Fibroblast of gingiva (primary cell): Measurements from ENCODE around the gene UBE3A.

ENCODE experiments used
- DNase-seq: peaks from one replicate; pipeline ENCODE4 v3.0.0-alpha.2; 2011; ENCODE audit warnings: low read depth

Gene UBE3A

DNA sequence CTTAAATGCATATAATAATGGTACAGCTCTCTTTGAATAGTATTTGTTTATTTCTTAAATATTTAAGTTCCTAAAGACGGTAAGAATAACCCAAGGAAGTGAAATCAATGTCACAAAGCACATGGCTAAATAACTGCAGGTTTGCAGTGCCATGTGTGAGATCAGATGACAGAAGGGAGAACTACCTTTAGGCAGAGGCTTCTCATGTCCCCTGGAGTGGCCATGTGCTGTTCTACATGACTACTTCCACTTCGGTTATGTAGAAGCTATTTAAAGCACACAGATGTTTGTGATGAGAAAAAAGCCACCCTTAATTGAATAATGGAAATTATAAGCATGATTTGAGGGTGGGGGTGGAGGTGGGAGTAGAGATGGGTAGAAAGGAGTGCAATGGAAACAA lies 109.1 kb downstream of the UBE3A start:
- no peak for DNase-seq

DNA sequence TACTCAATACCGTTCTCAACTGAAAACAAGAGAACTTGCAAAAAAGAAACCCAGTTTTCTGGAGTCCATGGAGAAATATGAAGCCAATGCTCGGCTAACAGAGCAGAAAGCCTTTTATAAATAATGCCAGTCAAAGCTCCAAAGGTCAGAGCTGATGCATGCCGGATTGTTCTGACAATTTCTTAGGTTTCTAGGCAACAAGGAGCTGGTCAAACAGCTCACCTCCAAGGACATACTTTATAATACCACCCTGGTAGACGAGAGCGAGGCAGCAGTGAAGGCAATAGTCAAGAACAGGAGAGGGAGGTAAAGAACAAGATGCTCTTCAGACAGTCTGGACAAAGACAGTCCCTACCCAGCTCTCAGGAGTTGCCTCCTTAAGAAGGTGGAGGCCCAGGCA lies 111.1 kb downstream of the UBE3A start:
- DNase-seq: no peak

GRCh38 chr15:25325187-25325586 lies 113.6 kb downstream of the UBE3A start:
- DNase-seq: peak; percentile 16

- no peak for DNase-seq
Measured at GRCh38 chr15:25323420-25323819, 115.4 kb downstream of the UBE3A start.

DNA sequence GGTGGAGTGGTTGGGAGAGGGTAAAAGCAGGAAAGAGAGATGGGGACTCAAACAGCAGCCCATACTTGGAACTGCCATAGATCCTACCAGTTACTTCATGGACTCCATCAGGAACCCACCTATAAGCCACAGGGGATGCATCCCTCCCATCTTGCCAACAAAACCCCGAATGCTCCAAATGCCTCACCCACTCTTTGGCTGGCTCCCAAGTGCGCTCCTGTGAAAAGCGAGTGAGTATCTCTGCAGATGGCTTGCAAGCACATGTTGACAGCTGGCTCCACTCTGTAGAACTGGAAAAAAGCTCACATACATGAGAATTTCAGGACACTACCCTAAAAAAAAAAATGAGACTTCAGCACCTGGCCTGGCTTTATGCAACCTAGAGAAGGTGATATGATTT lies 151.0 kb downstream of the UBE3A start:
- DNase-seq: no peak
